ENCODE results near the gene TDP1. TPM values are rescaled to one million over a fixed set of nuclear protein-coding genes. Genes with fewer than 3 reads are reported as not detected.

Gene TDP1
- total and polyA plus RNA-seq, 4 donors: 3.3 to 10.6 (median 4.2) TPM

DNA sequence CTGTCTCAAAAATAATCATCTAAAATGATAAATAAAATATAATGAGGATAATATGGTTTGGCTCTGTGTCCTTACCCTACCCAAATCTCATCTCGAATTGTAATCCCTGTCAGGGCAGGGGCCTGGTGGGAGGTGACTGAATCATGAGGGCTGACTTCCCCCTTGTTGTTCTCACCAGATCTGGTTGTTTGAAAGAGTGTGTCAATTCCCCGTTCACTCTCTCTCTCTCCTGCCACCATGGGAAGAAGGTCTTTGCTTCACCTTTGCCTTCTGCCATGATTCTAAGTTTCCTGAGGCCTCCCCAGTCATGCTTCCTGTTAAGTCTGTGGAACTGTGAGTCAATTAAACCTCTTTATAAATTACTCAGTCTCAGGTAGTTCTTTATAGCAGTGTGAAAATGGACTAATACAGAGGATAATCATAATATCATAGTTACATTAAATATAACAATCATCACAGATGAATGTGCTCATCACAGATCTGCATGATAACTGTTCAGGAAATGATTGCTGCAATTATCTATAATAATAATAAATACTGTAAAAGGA, 13.8 kb upstream of the TDP1 start:
- no peak overlapping the region for H3K9ac ChIP-seq (ENCODE audit: low read depth in 1 of 2, low read length in 2 of 2)
- no peaks in the 10 kb centered on the region for H3K36me3 ChIP-seq (ENCODE audit: control insufficient read depth in 4 of 4, insufficient read depth in 3 of 4, low read depth in 1 of 4, low read length in 3 of 4)
- H3K4me3 ChIP-seq (ENCODE audit: low read depth in 1 of 3, low read length in 3 of 3): no peak overlapping the region
- no peaks in the 10 kb centered on the region for H3K9me3 ChIP-seq (ENCODE audit: control insufficient read depth in 4 of 4, low read length in 3 of 4)
- H3K27me3 ChIP-seq (ENCODE audit: control insufficient read depth in 4 of 4, insufficient read depth in 4 of 4, low read length in 3 of 4): no peaks in the 10 kb centered on the region
- H3K4me1 ChIP-seq (ENCODE audit: control insufficient read depth in 4 of 4, insufficient read depth in 4 of 4, low read length in 3 of 4): peaks cover 0 to 3% (median 0%) of the 10 kb centered on the region in 4 donors
- no peak overlapping the region for H3K27ac ChIP-seq (ENCODE audit: low read depth in 1 of 2, low read length in 2 of 2)
- WGBS: 89% methylated on average over 2 of the region's 2 CpGs
- no peak for DNase-seq (ENCODE audit: low spot score)
- TF ChIP-seq JUND (IDR thresholded peaks at IDR 0.05): no peak
- TF ChIP-seq, protein P1, sequence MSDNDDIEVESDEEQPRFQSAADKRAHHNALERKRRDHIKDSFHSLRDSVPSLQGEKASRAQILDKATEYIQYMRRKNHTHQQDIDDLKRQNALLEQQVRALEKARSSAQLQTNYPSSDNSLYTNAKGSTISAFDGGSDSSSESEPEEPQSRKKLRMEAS (IDR thresholded peaks at IDR 0.05): no peak
- TF ChIP-seq RAD21 (IDR thresholded peaks at IDR 0.05): no peak
- TF ChIP-seq RXRA (IDR thresholded peaks at IDR 0.05): no peak
- TF ChIP-seq SP1 (IDR thresholded peaks at IDR 0.05): no peak
- TF ChIP-seq GABPA (IDR thresholded peaks at IDR 0.05 in 1 of 2, conservative IDR thresholded peaks at IDR 0.05 in 1 of 2): no peak
- TF ChIP-seq YY1 (IDR thresholded peaks at IDR 0.05): no peak
- no peak for TF ChIP-seq FOXA2 (IDR thresholded peaks at IDR 0.05)
- TF ChIP-seq, protein P2, sequence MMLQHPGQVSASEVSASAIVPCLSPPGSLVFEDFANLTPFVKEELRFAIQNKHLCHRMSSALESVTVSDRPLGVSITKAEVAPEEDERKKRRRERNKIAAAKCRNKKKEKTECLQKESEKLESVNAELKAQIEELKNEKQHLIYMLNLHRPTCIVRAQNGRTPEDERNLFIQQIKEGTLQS (IDR thresholded peaks at IDR 0.05): no peak
- TF ChIP-seq FOXA1 (IDR thresholded peaks at IDR 0.05): no peak
- TF ChIP-seq HNF4A (conservative IDR thresholded peaks at IDR 0.05): no peak
- no peak for TF ChIP-seq TAF1 (conservative IDR thresholded peaks at IDR 0.05)
- no peak for TF ChIP-seq EGR1 (IDR thresholded peaks at IDR 0.05; ENCODE audit: low read depth in 2 of 2)
- TF ChIP-seq, protein P3, sequence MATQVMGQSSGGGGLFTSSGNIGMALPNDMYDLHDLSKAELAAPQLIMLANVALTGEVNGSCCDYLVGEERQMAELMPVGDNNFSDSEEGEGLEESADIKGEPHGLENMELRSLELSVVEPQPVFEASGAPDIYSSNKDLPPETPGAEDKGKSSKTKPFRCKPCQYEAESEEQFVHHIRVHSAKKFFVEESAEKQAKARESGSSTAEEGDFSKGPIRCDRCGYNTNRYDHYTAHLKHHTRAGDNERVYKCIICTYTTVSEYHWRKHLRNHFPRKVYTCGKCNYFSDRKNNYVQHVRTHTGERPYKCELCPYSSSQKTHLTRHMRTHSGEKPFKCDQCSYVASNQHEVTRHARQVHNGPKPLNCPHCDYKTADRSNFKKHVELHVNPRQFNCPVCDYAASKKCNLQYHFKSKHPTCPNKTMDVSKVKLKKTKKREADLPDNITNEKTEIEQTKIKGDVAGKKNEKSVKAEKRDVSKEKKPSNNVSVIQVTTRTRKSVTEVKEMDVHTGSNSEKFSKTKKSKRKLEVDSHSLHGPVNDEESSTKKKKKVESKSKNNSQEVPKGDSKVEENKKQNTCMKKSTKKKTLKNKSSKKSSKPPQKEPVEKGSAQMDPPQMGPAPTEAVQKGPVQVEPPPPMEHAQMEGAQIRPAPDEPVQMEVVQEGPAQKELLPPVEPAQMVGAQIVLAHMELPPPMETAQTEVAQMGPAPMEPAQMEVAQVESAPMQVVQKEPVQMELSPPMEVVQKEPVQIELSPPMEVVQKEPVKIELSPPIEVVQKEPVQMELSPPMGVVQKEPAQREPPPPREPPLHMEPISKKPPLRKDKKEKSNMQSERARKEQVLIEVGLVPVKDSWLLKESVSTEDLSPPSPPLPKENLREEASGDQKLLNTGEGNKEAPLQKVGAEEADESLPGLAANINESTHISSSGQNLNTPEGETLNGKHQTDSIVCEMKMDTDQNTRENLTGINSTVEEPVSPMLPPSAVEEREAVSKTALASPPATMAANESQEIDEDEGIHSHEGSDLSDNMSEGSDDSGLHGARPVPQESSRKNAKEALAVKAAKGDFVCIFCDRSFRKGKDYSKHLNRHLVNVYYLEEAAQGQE (IDR thresholded peaks at IDR 0.05): no peak
- TF ChIP-seq, protein P4, sequence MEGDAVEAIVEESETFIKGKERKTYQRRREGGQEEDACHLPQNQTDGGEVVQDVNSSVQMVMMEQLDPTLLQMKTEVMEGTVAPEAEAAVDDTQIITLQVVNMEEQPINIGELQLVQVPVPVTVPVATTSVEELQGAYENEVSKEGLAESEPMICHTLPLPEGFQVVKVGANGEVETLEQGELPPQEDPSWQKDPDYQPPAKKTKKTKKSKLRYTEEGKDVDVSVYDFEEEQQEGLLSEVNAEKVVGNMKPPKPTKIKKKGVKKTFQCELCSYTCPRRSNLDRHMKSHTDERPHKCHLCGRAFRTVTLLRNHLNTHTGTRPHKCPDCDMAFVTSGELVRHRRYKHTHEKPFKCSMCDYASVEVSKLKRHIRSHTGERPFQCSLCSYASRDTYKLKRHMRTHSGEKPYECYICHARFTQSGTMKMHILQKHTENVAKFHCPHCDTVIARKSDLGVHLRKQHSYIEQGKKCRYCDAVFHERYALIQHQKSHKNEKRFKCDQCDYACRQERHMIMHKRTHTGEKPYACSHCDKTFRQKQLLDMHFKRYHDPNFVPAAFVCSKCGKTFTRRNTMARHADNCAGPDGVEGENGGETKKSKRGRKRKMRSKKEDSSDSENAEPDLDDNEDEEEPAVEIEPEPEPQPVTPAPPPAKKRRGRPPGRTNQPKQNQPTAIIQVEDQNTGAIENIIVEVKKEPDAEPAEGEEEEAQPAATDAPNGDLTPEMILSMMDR (IDR thresholded peaks at IDR 0.05; ENCODE audit: low read depth, low read length, missing input control): no peak
- TF ChIP-seq HNF4G (IDR thresholded peaks at IDR 0.05): no peak

DNA sequence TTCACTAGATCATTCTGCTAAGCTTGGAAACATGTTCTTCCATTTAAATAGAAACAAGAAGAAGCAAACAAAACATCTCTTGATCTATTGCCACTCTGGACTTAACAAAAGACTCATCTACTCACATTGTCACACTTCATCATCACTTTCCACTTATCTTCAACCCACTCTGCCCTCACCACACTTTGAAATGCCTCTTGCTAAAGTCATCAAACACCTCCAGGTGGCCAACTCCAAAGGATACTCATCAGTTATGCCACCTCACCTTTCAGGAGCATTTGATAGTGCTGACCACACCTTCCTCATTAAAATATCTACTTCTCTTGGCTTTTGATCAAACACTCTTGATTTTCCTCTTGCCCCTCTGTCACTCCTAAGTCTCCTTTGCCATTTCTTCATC, 8.4 kb upstream of the TDP1 start:
- H3K36me3 ChIP-seq (ENCODE audit: control insufficient read depth in 4 of 4, insufficient read depth in 3 of 4, low read depth in 1 of 4, low read length in 3 of 4): no peaks in the 10 kb centered on the region

More for the DNA sequence above, 8.4 kb upstream of the TDP1 start:
- Histone ChIP-seq H3K4me3 (ENCODE audit: low read depth in 1 of 3, low read length in 3 of 3) (no peak overlapping the region), H3K9me3 (ENCODE audit: control insufficient read depth in 4 of 4, low read length in 3 of 4) (no peaks in the 10 kb centered on the region), H3K27me3 (ENCODE audit: control insufficient read depth in 4 of 4, insufficient read depth in 4 of 4, low read length in 3 of 4) (no peaks in the 10 kb centered on the region), H3K9ac (ENCODE audit: low read depth in 1 of 2, low read length in 2 of 2) (no peak overlapping the region), H3K27ac (ENCODE audit: low read depth in 1 of 2, low read length in 2 of 2) (no peak overlapping the region), H3K4me1 (ENCODE audit: control insufficient read depth in 4 of 4, insufficient read depth in 4 of 4, low read length in 3 of 4) (peaks cover 0 to 3% (median 0%) of the 10 kb centered on the region in 4 donors)
- TF ChIP-seq NR2F2 (IDR thresholded peaks at IDR 0.05) (no peak), RAD21 (IDR thresholded peaks at IDR 0.05) (no peak)
- TF ChIP-seq, protein P5, sequence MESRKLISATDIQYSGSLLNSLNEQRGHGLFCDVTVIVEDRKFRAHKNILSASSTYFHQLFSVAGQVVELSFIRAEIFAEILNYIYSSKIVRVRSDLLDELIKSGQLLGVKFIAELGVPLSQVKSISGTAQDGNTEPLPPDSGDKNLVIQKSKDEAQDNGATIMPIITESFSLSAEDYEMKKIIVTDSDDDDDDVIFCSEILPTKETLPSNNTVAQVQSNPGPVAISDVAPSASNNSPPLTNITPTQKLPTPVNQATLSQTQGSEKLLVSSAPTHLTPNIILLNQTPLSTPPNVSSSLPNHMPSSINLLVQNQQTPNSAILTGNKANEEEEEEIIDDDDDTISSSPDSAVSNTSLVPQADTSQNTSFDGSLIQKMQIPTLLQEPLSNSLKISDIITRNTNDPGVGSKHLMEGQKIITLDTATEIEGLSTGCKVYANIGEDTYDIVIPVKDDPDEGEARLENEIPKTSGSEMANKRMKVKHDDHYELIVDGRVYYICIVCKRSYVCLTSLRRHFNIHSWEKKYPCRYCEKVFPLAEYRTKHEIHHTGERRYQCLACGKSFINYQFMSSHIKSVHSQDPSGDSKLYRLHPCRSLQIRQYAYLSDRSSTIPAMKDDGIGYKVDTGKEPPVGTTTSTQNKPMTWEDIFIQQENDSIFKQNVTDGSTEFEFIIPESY (IDR thresholded peaks at IDR 0.05): no peak
- DNase-seq (ENCODE audit: low spot score): no peak
